Nephron progenitor cell (in vitro differentiated cells): ENCODE measurements around the gene ORMDL3.
"Not testable (repeated sequence)": the region's sequence is repeated elsewhere in the genome, so short reads cannot be mapped to it uniquely, and the experiment has no call there.

Experiments
- DNase-seq: peaks from one replicate; pipeline ENCODE4 v3.0.0; 2021
- H3K27ac Mint-ChIP-seq: 2 replicates; pipeline ENCODE4 v1.8.0; 2021; ENCODE audit warnings: mild to moderate bottlenecking, moderate library complexity, mixed read lengths
- H3K27me3 Mint-ChIP-seq: 2 replicates; pipeline ENCODE4 v1.8.0; 2021; ENCODE audit warnings: mild to moderate bottlenecking, low read depth, mixed read lengths; ENCODE audit not compliant: poor library complexity
- H3K36me3 Mint-ChIP-seq: 2 replicates; pipeline ENCODE4 v1.8.0; 2021; ENCODE audit warnings: low read depth, mixed read lengths
- H3K4me1 Mint-ChIP-seq: 2 replicates; pipeline ENCODE4 v1.8.0; 2021; ENCODE audit warnings: mixed read lengths
- H3K4me3 Mint-ChIP-seq: 2 replicates; pipeline ENCODE4 v1.8.0; 2021; ENCODE audit warnings: mild to moderate bottlenecking, moderate library complexity, mixed read lengths
- H3K9me3 Mint-ChIP-seq: 2 replicates; pipeline ENCODE4 v1.8.0; 2021; ENCODE audit warnings: mild to moderate bottlenecking, moderate library complexity, mixed read lengths
- CTCF ChIP-seq: fragments of 200-600 bp; sonication (generic); IDR thresholded peaks from 2 replicates; pipeline ENCODE4 v1.5.0; 2021; ENCODE audit warnings: antibody characterized with exemption

The ORMDL3 gene

GRCh38 chr17:39898088-39898487 lies 29.3 kb downstream of the ORMDL3 start:
- Mint-ChIP-seq H3K4me1 (no peaks in the 10 kb centered on the region), H3K36me3 (peaks cover 8% of the 10 kb centered on the region), H3K27ac (no peak overlapping the region), H3K4me3 (no peak overlapping the region), H3K9me3 (peaks cover 4% of the 10 kb centered on the region), H3K27me3 (peaks cover 36% of the 10 kb centered on the region)
- no peak for DNase-seq
- no peak for TF ChIP-seq CTCF

- no peak overlapping the region for H3K27ac Mint-ChIP-seq
- peaks cover 4% of the 10 kb centered on the region for H3K9me3 Mint-ChIP-seq
- H3K27me3 Mint-ChIP-seq = peaks cover 60% of the 10 kb centered on the region
- no peak for DNase-seq
- no peaks in the 10 kb centered on the region for H3K36me3 Mint-ChIP-seq
- no peak for TF ChIP-seq CTCF
- H3K4me3 Mint-ChIP-seq = no peak overlapping the region
- H3K4me1 Mint-ChIP-seq = no peaks in the 10 kb centered on the region
Observed at GRCh38 chr17:39894681-39895376, 32.6 kb downstream of the ORMDL3 start.

GRCh38 chr17:39889200-39889599 lies 38.2 kb downstream of the ORMDL3 start:
- no peak for DNase-seq
- H3K27ac Mint-ChIP-seq = no peak overlapping the region
- no peaks in the 10 kb centered on the region for H3K4me1 Mint-ChIP-seq
- no peaks in the 10 kb centered on the region for H3K9me3 Mint-ChIP-seq
- peaks cover 80% of the 10 kb centered on the region for H3K27me3 Mint-ChIP-seq
- no peak overlapping the region for H3K4me3 Mint-ChIP-seq
- no peaks in the 10 kb centered on the region for H3K36me3 Mint-ChIP-seq
- TF ChIP-seq CTCF = no peak

- Mint-ChIP-seq H3K4me3 (no peak overlapping the region), H3K27ac (no peak overlapping the region), H3K9me3 (no peaks in the 10 kb centered on the region), H3K36me3 (no peaks in the 10 kb centered on the region), H3K4me1 (no peaks in the 10 kb centered on the region), H3K27me3 (peaks cover 73% of the 10 kb centered on the region)
- no peak for DNase-seq
- no peak for TF ChIP-seq CTCF
Observed at GRCh38 chr17:39887078-39887477, 40.3 kb downstream of the ORMDL3 start.

GRCh38 chr17:39886102-39886501 lies 41.3 kb downstream of the ORMDL3 start:
- H3K9me3 Mint-ChIP-seq, H3K4me3 Mint-ChIP-seq, H3K4me1 Mint-ChIP-seq, DNase-seq, H3K36me3 Mint-ChIP-seq, H3K27ac Mint-ChIP-seq: not testable (repeated sequence)
- H3K27me3 Mint-ChIP-seq = peaks cover 71% of the 10 kb centered on the region

- no peak overlapping the region for H3K4me3 Mint-ChIP-seq
- no peak for TF ChIP-seq CTCF
- no peaks in the 10 kb centered on the region for H3K4me1 Mint-ChIP-seq
- H3K36me3 Mint-ChIP-seq = no peaks in the 10 kb centered on the region
- DNase-seq = no peak
- H3K27ac Mint-ChIP-seq = no peak overlapping the region
- peaks cover 48% of the 10 kb centered on the region for H3K27me3 Mint-ChIP-seq
- peaks cover 12% of the 10 kb centered on the region for H3K9me3 Mint-ChIP-seq
Observed at GRCh38 chr17:39872751-39873150, 54.6 kb downstream of the ORMDL3 start.
